ENCODE data around the gene SF3B5.
"Not testable (repeated sequence)": the region's sequence is repeated elsewhere in the genome, so short reads cannot be mapped to it uniquely, and the experiment has no call there.

SF3B5 gene

GRCh38 chr6:144049386-144049785, 46.0 kb downstream of the SF3B5 start:
- H3K27ac ChIP-seq, result no peak overlapping the region
- TF ChIP-seq CTCF (conservative IDR thresholded peaks at IDR 0.05), result no peak

DNA sequence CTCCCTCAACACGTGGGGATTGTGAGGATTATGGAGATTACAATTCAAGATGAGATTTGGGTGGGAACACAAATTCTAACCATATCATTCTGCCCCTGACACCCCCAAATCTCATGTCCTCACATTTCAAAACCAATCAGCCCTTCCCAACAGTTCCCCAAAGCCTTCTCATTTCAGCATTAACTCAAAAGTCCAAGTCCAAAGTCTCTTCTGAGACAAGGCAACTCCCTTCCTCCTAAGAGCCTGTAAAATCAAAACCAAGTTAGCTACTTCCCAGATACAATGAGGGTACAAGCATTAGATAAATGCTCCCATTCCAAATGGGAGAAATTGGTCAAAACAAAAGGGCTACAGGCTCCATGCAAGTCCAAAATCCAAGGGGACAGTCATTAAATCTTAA, 47.7 kb downstream of the SF3B5 start:
- no peak overlapping the region for H3K27ac ChIP-seq
- no peak for TF ChIP-seq CTCF (conservative IDR thresholded peaks at IDR 0.05)

DNA sequence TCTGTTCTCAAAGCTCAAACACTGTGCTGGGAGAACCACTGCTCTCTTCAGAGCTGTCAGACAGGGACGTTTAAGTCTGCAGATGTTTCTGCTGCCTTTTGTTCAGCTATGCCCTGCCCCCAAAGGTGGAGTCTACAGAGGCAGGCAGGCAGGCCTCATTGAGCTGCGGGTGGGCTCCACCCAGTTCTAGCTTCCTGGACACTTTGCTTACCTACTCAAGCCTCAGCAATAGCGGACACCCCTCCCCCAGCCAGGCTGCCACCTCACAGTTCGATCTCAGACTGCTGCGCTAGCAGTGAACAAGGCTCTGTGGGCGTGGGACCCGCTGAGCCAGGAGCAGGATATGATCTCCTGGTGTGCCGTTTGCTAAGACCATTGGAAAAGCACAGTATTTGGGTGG, 48.7 kb downstream of the SF3B5 start:
- H3K27ac ChIP-seq, result not testable (repeated sequence)

GRCh38 chr6:144044989-144045388, 50.4 kb downstream of the SF3B5 start:
- H3K27ac ChIP-seq, result not testable (repeated sequence)

Measured in VCaP (cell line).